Colonic mucosa (tissue), 4 donors: Measurements from ENCODE around the gene AP3B1. TPM values are rescaled to one million over a fixed set of nuclear protein-coding genes. Genes with fewer than 3 reads are reported as not detected.

Experiments used
- DNase-seq: peaks from one replicate; pipeline ENCODE4 v3.0.0-alpha.2; 2020
- H3K27ac ChIP-seq: fragments of 200-600 bp; one replicate; pipeline ENCODE4 v1.8.0; 2021
- H3K27me3 ChIP-seq: fragments of 200-600 bp; one replicate; pipeline ENCODE4 v1.8.0; 2021
- H3K36me3 ChIP-seq: fragments of 200-600 bp; one replicate; pipeline ENCODE4 v1.8.0; 2021
- H3K4me1 ChIP-seq: fragments of 200-600 bp; one replicate; pipeline ENCODE4 v1.8.0; 2021; ENCODE audit warnings: mild to moderate bottlenecking
- H3K4me3 ChIP-seq: fragments of 200-600 bp; one replicate; pipeline ENCODE4 v1.8.0; 2021
- H3K9ac ChIP-seq, 2 donors: one replicate each; pipeline ENCODE4 v1.7.0; 2013; ENCODE audit warnings: control low read depth in 2 of 2, low read depth in 2 of 2, low read length in 2 of 2
- H3K9me3 ChIP-seq: fragments of 200-600 bp; one replicate; pipeline ENCODE4 v1.8.0; 2021
- CTCF ChIP-seq: fragments of 200-600 bp; IDR thresholded peaks from one replicate; pipeline ENCODE4 v1.8.0; 2022; ENCODE audit warnings: antibody characterized with exemption, mild to moderate bottlenecking
- intact Hi-C: fragments of 100-400 bp; cut with DNase I; formaldehyde crosslinking; loops from one replicate; pipeline ENCODE4 v1.14.1; 2022
- total RNA-seq, 2 donors: library from RNA; stranded (reverse); fragmentation: NEBNext Ultra II Directional in 1 of 2; extraction: Animal tissue kit (Norgen Biotek cat#: 25700) in 1 of 2; gene quantifications; one replicate each; pipeline ENCODE4 v1.2.1, GENCODE V29; 2021
- donor health status: healthy.
- donor health status: DM: no; HTN: no; CAD: no.
- donor health status: DM: no; HTN: no; CAD: no.

AP3B1 gene
- total RNA-seq, 2 donors from 2014 or later: 53.3 to 62.6 TPM

- Histone ChIP-seq H3K27ac (no peak overlapping the region), H3K9ac (no peak overlapping the region), H3K4me1 (no peaks in the 10 kb centered on the region), H3K27me3 (peaks cover 15% of the 10 kb centered on the region), H3K9me3 (no peaks in the 10 kb centered on the region), H3K36me3 (no peaks in the 10 kb centered on the region), H3K4me3 (no peak overlapping the region)
- TF ChIP-seq CTCF: no peak
- DNase-seq: no peak
- intact Hi-C loops: loop anchor here (10.0 kb wide), 1 partner anchor 54 kb away; no protein-coding TSS in a partner anchor
Observed at GRCh38 chr5:77958642-77959330, 335.7 kb downstream of the AP3B1 start.

GRCh38 chr5:77957931-77958521 is 336.5 kb downstream of the AP3B1 start:
- H3K9me3 ChIP-seq: no peaks in the 10 kb centered on the region
- H3K36me3 ChIP-seq: no peaks in the 10 kb centered on the region
- H3K27ac ChIP-seq: no peak overlapping the region
- peaks cover 15% of the 10 kb centered on the region for H3K27me3 ChIP-seq
- intact Hi-C loops: loop anchor here (10.0 kb wide), 1 partner anchor 53 kb away; no protein-coding TSS in a partner anchor
- H3K9ac ChIP-seq: no peak overlapping the region
- no peak overlapping the region for H3K4me3 ChIP-seq
- no peaks in the 10 kb centered on the region for H3K4me1 ChIP-seq
- no peak for DNase-seq
- no peak for TF ChIP-seq CTCF

GRCh38 chr5:77957516-77957915 is 337.0 kb downstream of the AP3B1 start:
- H3K9me3 ChIP-seq: no peaks in the 10 kb centered on the region
- TF ChIP-seq CTCF: no peak
- no peak overlapping the region for H3K9ac ChIP-seq
- H3K36me3 ChIP-seq: no peaks in the 10 kb centered on the region
- intact Hi-C loops: loop anchor here (10.0 kb wide), 1 partner anchor 53 kb away; no protein-coding TSS in a partner anchor
- no peak overlapping the region for H3K4me3 ChIP-seq
- H3K27ac ChIP-seq: no peak overlapping the region
- DNase-seq: no peak
- H3K4me1 ChIP-seq: no peaks in the 10 kb centered on the region
- peaks cover 15% of the 10 kb centered on the region for H3K27me3 ChIP-seq

GRCh38 chr5:77957081-77957480 is 337.4 kb downstream of the AP3B1 start:
- H3K27me3 ChIP-seq: peaks cover 15% of the 10 kb centered on the region
- H3K36me3 ChIP-seq: no peaks in the 10 kb centered on the region
- intact Hi-C loops: loop anchor here (10.0 kb wide), 1 partner anchor 52 kb away; no protein-coding TSS in a partner anchor
- H3K9ac ChIP-seq: no peak overlapping the region
- H3K4me1 ChIP-seq: no peaks in the 10 kb centered on the region
- no peaks in the 10 kb centered on the region for H3K9me3 ChIP-seq
- DNase-seq: no peak
- TF ChIP-seq CTCF: no peak
- H3K4me3 ChIP-seq: no peak overlapping the region
- no peak overlapping the region for H3K27ac ChIP-seq

GRCh38 chr5:77955577-77955976 is 338.9 kb downstream of the AP3B1 start:
- no peak for DNase-seq
- intact Hi-C loops: loop anchor here (10.0 kb wide), 1 partner anchor 51 kb away; no protein-coding TSS in a partner anchor

More at GRCh38 chr5:77955577-77955976, 338.9 kb downstream of the AP3B1 start:
- Histone ChIP-seq H3K9me3 (no peaks in the 10 kb centered on the region), H3K4me3 (no peak overlapping the region), H3K27ac (no peak overlapping the region), H3K36me3 (no peaks in the 10 kb centered on the region), H3K9ac (no peak overlapping the region), H3K4me1 (no peaks in the 10 kb centered on the region), H3K27me3 (peaks cover 15% of the 10 kb centered on the region)
- TF ChIP-seq CTCF: no peak
